ENCODE measurements around the gene ZNF891. TPM values are rescaled to one million over a fixed set of nuclear protein-coding genes. Genes with fewer than 3 reads are reported as not detected.

ZNF891 gene
- total RNA-seq: 0.23 and 0.60 TPM in 2 replicates

DNA sequence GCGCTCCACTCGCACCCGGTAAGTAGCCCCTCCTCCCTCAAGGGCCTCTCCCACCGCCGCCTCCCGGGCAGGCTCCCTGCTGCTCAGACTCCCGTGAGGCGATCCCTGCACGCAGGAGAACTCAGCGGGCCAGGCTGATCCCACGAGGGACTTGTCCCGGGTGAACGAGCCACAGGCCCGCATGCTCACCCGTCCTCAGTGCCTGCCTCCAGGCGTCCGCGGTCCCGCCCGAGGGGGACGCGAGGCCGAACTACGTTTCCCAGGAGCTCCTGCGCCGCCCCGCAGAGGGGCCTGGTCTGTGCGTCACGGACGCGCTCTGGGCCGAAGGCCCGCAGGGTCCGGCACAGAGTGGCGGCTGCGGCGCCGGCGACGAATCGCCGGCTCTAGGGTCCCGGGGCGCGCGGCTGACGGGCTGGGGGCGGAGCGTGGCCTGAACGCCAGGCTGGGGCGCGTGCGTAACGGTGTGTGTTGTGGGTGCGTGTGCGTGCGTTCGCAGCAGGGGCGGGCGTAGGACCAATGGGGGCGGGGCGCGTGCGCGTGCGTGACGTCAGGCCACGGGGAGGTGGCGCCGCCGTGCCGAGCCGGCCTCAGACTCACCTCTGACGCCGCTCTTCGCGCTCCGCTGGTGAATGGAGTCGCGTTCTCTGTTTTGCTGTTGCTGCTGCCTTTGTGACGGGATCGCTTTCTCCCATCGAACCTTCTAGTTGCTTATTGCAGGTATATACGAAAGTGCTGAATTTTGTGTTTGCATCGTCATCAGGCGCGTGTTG lies at the start of gene ZNF891, which contains the start of gene ZNF10:
ZNF891 (minus strand) TSS at position 237 of the 770 bp plus-strand sequence. CDS start 8,356 bp downstream, outside the sequence.
ZNF10 (plus strand) TSS at position 590 of the 770 bp plus-strand sequence. CDS start 13,866 bp downstream, outside the sequence.

DNA sequence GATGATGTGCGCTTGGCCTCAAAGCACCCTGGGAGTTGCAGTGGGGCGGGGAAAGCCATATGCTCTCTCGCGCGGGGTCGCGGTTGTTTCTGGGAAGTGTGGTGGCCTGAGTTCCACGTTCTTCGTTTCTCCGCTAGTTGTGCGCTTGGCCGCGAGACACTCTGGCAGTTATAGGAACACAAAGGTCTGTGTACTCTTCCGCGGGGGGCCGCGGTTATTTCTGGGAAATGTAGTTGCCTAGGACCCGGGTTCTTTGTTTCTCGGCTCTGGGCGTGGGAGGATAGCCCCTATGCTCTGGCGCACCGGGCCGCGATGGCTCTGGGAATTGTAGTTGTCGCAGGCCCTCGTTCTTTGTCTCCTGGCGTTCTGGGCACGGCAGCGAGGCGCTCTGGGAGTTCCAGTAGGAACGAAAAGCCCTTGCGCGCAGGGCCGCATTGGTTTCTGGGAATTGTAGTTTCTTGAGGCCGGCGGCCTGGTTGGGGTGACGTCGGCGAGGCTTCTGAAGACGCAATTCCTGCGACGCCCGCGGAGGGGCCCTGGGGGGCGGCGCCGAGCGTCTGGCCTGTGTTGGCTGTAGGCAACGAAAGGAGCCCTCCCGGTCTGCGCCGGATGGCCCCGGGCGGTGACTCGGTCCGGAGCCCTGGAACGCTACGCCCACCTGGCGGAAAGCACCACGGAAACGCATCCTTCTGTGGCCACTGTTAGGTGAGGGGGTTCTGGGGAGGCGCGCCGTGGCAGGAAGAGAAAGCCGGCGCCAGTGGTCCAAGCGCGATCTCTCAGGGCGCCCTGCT lies 49.5 kb downstream of the ZNF891 start, which contains the start of gene ZNF140:
ZNF140 (plus strand) TSS at position 556 of the 791 bp plus-strand sequence. CDS start 398 bp downstream, outside the sequence.

Other genes starting within 250 kb of the ZNF891 start
- gene CHFR, start 242.7 kb downstream of the ZNF891 start, total RNA-seq: 41.1 and 41.4 TPM in 2 replicates
- gene ZNF605, start 174.0 kb downstream of the ZNF891 start, total RNA-seq: 3.7 and 10.0 TPM in 2 replicates
- gene ZNF26, start 143.9 kb downstream of the ZNF891 start, total RNA-seq: 1.9 and 2.1 TPM in 2 replicates
- gene ZNF84, start 92.8 kb downstream of the ZNF891 start, total RNA-seq: 10.0 and 16.0 TPM in 2 replicates
- gene ZNF140, start 49.4 kb downstream of the ZNF891 start, total RNA-seq: 7.5 and 17.2 TPM in 2 replicates
- gene ZNF10, start 353 bp upstream of the ZNF891 start, total RNA-seq: 3.7 and 4.3 TPM in 2 replicates
- 7.7 and 23.0 TPM in 2 replicates for gene ZNF268, start 51.2 kb upstream of the ZNF891 start, total RNA-seq
- not detected in 2 replicates for gene ANHX, start 105.6 kb upstream of the ZNF891 start, total RNA-seq